Heart right ventricle (tissue), 16 donors: Measurements from ENCODE around the gene PDS5B. TPM values are rescaled to one million over a fixed set of nuclear protein-coding genes. Genes with fewer than 3 reads are reported as not detected.
"Not testable (repeated sequence)": the region's sequence is repeated elsewhere in the genome, so short reads cannot be mapped to it uniquely, and the experiment has no call there.

Experiments
- ATAC-seq, 8 donors: fragments of 200-7000 bp; cut with Tn5 transposase; one replicate each; pipeline ENCODE4 v1.9.1; 2020; ENCODE audit warnings: mild to moderate bottlenecking in 8 of 8, moderate library complexity in 8 of 8, moderate number of reproducible peaks in 1 of 8
- DNase-seq, 2 donors: peaks; one replicate each; pipeline ENCODE4 v3.0.0-alpha.2; 2020
- H3K27ac ChIP-seq, 10 donors: fragments of 200-600 bp; sonication (generic) in 2 of 10; one replicate each; pipeline versions ENCODE4 v1.5.0 to v1.8.0; 2020 to 2022; ENCODE audit warnings: mild to moderate bottlenecking in 3 of 10
- H3K27me3 ChIP-seq, 7 donors: fragments of 200-600 bp; one replicate each; pipeline ENCODE4 v1.8.0; 2021 to 2022; ENCODE audit warnings: mild to moderate bottlenecking in 2 of 7
- H3K36me3 ChIP-seq, 9 donors: fragments of 200-600 bp; sonication (generic) in 1 of 9; one replicate each; pipeline versions ENCODE4 v1.5.0 to v1.8.0; 2020 to 2022; ENCODE audit warnings: mild to moderate bottlenecking in 2 of 9
- H3K4me1 ChIP-seq, 9 donors: fragments of 200-600 bp; sonication (generic) in 1 of 9; one replicate each; pipeline versions ENCODE4 v1.5.0 to v1.8.0; 2020 to 2022; ENCODE audit warnings: mild to moderate bottlenecking in 4 of 9
- H3K4me3 ChIP-seq, 10 donors: fragments of 200-600 bp; sonication (generic) in 2 of 10; one replicate each; pipeline versions ENCODE4 v1.5.0 to v1.8.0; 2020 to 2022; ENCODE audit warnings: mild to moderate bottlenecking in 7 of 10, moderate library complexity in 2 of 10
- H3K9me3 ChIP-seq, 11 donors: fragments of 200-600 bp in 10 of 11; sonication (generic) in 2 of 11; one replicate each; pipeline versions ENCODE4 v1.5.0 to v1.8.0; 2013 to 2022; ENCODE audit warnings: mild to moderate bottlenecking in 2 of 11, control low read depth in 1 of 11, moderate library complexity in 1 of 11
- CTCF ChIP-seq, 9 donors: fragments of 200-600 bp; sonication (generic) in 2 of 9; IDR thresholded peaks; one replicate each; pipeline versions ENCODE4 v1.5.0 to v1.8.0; 2021 to 2022; ENCODE audit warnings: antibody characterized with exemption in 9 of 9, mild to moderate bottlenecking in 5 of 9, moderate library complexity in 1 of 9
- WGBS, 2 donors: extraction: QIAGEN DNeasy Blood & Tissue Kit; methylation state at CpG; one replicate each; pipeline ENCODE4 v1.1.7; 2013; ENCODE audit warnings: inconsistent platforms in 1 of 2; 5-methylcytosine and 5-hydroxymethylcytosine counted together
- intact Hi-C, 10 donors: fragments of 100-400 bp; cut with DNase I; formaldehyde crosslinking; loops; one replicate each; pipeline versions ENCODE4 v1.11.1 to v1.14.2; 2022
- polyA plus RNA-seq, 2 donors: library from polyadenylated mRNA; stranded (reverse); fragments of 200-250 nt; gene quantifications; one replicate each; pipeline ENCODE4 v1.2.3, GENCODE V29; 2013
- total RNA-seq, 10 donors: library from RNA; stranded (reverse); fragmentation: NEBNext Ultra II Directional in 3 of 10; extraction: Animal tissue kit (Norgen Biotek cat#: 25700) in 3 of 10; gene quantifications; one replicate each; pipeline versions ENCODE4 v1.2.1 to v1.2.4, GENCODE V29; 2021 to 2023
- donor health status: Arrhythmogenic right ventricular cardiomyopathy.
- donor health status: ischemic (EF 13 %, LVEDD 7.1; RV severe dilation, severe dysfunction).
- donor health status: healthy with polysubstance abuse.
- donor health status: DM: no; HTN: yes; CAD: no.
- donor health status: DM: no; HTN: no; CAD: no.
- donor health status: ischemic (EF 25% LVEDD 6.9; RV normal size, moderate dysfunction).
- donor health status: ischemic (EF 25% LVEDD 5.7; RV mildly dilated, moderate dysfunction).
- donor health status: healthy.
- donor health status: DM: yes; HTN: yes; CAD: no.
- donor health status: Ischemic cardiomyopathy.
- donor health status: ischemic (EF 35%, LVEDD 5.7; RV mildly dilated, moderate dysfunction).
- donor health status: nonischemic (EF 11% LVEDD 7.7; RV severe dilation, severe dysfunction).
- donor health status: DM: yes; HTN: yes; CAD: no.
- donor health status: PGD.
- donor health status: ischemic (EF 29% LVEDD 5.4; RV normal size, mild dysfunction).
- donor health status: nonischemic (EF 23%, LVEDD 6.1; RV moderate dilation, normal function).

The PDS5B gene
- total and polyA plus RNA-seq, 12 donors: 5.6 to 29.6 (median 19.9) TPM

- Histone ChIP-seq H3K27me3 (no peaks in the 10 kb centered on the region), H3K27ac (no peak overlapping the region), H3K4me1 (no peaks in the 10 kb centered on the region), H3K36me3 (no peaks in the 10 kb centered on the region), H3K4me3 (no peak overlapping the region), H3K9me3 (no peaks in the 10 kb centered on the region)
- no peak for ATAC-seq
- WGBS, 2 donors: 93 to 95% methylated on average over 5 of the region's 5 CpGs
- no peak for DNase-seq
- intact Hi-C loops: no loop called here
- no peak for TF ChIP-seq CTCF (IDR thresholded peaks at IDR 0.05)
Measured at GRCh38 chr13:32823597-32823996, 237.3 kb downstream of the PDS5B start.

GRCh38 chr13:32824061-32824460 is 237.8 kb downstream of the PDS5B start:
- WGBS, 2 donors: 78 to 81% methylated on average over 15 of the region's 15 CpGs
- Histone ChIP-seq H3K9me3 (no peaks in the 10 kb centered on the region), H3K36me3 (no peaks in the 10 kb centered on the region), H3K27me3 (no peaks in the 10 kb centered on the region), H3K27ac (no peak overlapping the region), H3K4me1 (no peaks in the 10 kb centered on the region), H3K4me3 (no peak overlapping the region)
- no peak for ATAC-seq
- no peak for TF ChIP-seq CTCF (IDR thresholded peaks at IDR 0.05)
- intact Hi-C loops: no loop called here
- no peak for DNase-seq

- H3K27me3 ChIP-seq: no peaks in the 10 kb centered on the region
- H3K36me3 ChIP-seq: no peaks in the 10 kb centered on the region
- no peaks in the 10 kb centered on the region for H3K9me3 ChIP-seq
- 47 to 54% methylated on average over 7 of the region's 7 CpGs for WGBS, 2 donors
- ATAC-seq (peak in 2 of 8 donors; percentile 37 to 42), DNase-seq (no peak)
- H3K27ac ChIP-seq: no peak overlapping the region
- no peak overlapping the region for H3K4me3 ChIP-seq
- intact Hi-C loops: no loop called here
- H3K4me1 ChIP-seq: no peaks in the 10 kb centered on the region
- no peak for TF ChIP-seq CTCF (IDR thresholded peaks at IDR 0.05)
Measured at GRCh38 chr13:32824675-32825074, 238.4 kb downstream of the PDS5B start.

- Histone ChIP-seq H3K9me3 (no peaks in the 10 kb centered on the region), H3K27me3 (no peaks in the 10 kb centered on the region), H3K27ac (no peak overlapping the region), H3K4me1 (no peaks in the 10 kb centered on the region), H3K36me3 (no peaks in the 10 kb centered on the region), H3K4me3 (no peak overlapping the region)
- 93 to 95% methylated on average over 2 of the region's 2 CpGs for WGBS, 2 donors
- ATAC-seq (no peak), DNase-seq (no peak)
- intact Hi-C loops: no loop called here
- TF ChIP-seq CTCF (IDR thresholded peaks at IDR 0.05): no peak
Measured at GRCh38 chr13:32825481-32825880, 239.2 kb downstream of the PDS5B start.

- H3K4me1 ChIP-seq, ATAC-seq, H3K9me3 ChIP-seq, intact Hi-C loops, H3K27me3 ChIP-seq, H3K27ac ChIP-seq, H3K4me3 ChIP-seq, DNase-seq, H3K36me3 ChIP-seq: not testable (repeated sequence)
- WGBS, 2 donors: 96 to 97% methylated on average over 5 of the region's 5 CpGs
Measured at GRCh38 chr13:32826372-32826771, 240.1 kb downstream of the PDS5B start.

Other genes with a start within 250 kb of the PDS5B start
- gene N4BP2L1, start 158.3 kb upstream of the PDS5B start, total RNA-seq: 10 to 100 TPM in 1 of 10 donors, 1 to 10 TPM in 9; 2.5 to 10.6 (median 4.0) TPM
- gene N4BP2L1, start 158.3 kb upstream of the PDS5B start, polyA plus RNA-seq: 10 to 100 TPM in 1 of 2 donors, 1 to 10 TPM in 1; 3.2 to 14.9 TPM
- 100 to 1,000 TPM; 113 to 162 (median 134) TPM for gene N4BP2L2, start 47.7 kb upstream of the PDS5B start, total RNA-seq
- gene N4BP2L2, start 47.7 kb upstream of the PDS5B start, polyA plus RNA-seq: 100 to 1,000 TPM in 1 of 2 donors, 10 to 100 TPM in 1; 28.2 to 116 TPM